ENCODE results near the gene PPM1M.

The PPM1M gene

GRCh38 chr3:52216585-52217408, 28.8 kb upstream of the PPM1M start:
- no peak for DNase-seq (ENCODE audit: low spot score)

DNA sequence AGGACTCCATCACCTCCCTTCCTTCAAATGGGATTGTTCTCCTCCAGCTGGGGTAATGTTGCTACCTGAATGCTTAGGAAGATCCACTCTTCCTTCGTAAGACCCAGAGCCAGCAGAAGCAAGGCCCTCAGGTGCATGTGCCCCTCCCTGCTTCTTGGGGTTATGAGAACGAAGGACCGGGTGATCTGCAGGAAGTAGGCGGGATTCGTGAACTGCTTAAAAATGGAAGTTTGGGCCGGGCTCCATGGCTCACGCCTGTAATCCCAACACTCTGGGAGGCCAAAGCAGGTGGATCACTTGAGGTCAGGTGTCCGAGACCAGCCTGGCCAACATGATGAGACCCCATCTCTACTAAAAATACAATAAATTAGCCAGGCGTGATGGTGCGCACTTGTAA, 28.2 kb upstream of the PPM1M start:
- DNase-seq (ENCODE audit: low spot score) = no peak

- DNase-seq (ENCODE audit: low spot score) = no peak
Measured at GRCh38 chr3:52218026-52218425, 27.5 kb upstream of the PPM1M start.

DNA sequence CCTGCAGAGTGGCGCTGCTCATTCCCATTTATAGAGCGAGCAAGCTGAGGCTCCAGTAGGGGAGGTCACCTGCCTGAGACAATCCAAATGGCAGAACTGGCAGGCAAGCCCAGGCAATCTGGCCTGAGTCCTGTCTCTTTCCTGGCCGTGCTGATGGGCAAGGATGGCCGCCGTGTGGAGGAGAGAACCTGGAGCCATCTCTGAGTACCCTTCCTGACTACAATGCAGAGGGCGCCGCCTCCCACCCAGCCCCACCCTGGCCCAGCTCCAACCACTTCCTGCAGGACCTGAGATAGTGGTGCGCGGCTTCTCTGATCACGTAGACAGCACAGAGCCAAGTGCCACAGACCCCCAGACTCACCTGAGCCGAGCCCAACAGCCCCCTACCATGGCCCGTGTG, 27.1 kb upstream of the PPM1M start:
- DNase-seq (ENCODE audit: low spot score) = no peak

DNA sequence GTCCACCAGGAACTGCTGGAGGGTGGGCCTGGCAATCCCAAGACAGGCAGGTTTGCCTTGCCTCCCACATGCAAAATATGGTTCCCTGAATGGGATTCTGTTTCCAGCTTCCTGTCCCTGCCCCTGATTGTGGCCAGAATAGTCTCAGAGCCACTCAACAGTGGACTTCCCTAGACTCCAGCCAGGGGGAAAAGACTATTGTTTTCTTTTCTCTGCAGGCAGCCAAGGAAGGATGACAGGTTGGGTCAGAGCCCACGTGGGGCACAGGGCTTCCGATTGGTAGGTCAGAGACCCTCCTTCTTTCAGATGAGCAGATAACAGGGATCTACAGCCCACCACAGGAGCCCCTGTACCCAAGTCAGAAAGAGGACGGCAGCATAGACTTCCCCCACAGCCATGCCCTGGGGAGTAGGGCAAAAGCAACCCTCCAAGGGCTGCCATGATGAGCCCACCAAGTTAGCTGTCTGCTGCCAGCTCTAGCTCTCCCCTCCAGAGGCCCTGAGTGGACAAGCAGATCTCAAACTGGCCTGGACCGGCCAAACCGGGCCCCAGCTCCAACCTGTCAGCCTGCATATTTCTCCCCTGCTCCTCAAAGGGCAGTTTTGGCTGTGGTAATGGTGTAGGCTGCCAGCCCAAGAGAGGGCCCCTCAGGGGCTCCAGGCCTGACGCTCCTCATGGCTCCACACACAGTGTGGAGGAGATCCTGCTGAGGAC, 26.5 kb upstream of the PPM1M start:
- DNase-seq (ENCODE audit: low spot score) = no peak

DNA sequence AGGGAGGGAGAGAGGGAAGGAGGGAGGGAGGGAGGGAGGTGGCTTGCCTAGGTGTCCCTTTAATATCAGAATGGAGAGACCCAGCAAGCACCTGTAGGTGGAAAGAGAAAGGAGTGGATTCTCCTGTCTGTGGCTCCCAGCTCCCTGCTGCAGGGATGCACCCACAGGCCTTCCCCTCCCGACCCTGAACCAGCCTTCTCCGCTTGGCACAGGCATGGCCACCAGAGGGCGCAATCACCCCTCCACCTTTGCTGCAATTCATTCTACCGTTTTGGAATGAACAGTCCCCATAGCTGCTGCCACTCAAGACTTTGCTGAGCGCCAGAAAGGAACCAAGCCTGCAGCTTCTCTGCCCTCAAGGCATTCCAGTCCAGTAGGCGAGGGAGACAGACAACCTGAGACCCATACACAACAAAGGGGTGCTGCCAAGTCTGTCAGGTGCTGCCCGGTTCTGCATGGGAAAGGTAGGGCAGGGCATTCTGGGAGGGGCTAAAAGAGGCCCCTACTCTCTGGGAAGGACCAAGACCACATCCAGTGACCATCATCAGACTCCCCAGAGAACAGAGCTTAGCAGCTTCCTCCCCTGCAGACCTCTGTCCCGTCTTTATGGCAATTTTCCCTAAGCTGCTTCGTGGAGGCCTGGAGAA, 25.1 kb upstream of the PPM1M start:
- peak; percentile 96 for DNase-seq (ENCODE audit: low spot score)

DNA sequence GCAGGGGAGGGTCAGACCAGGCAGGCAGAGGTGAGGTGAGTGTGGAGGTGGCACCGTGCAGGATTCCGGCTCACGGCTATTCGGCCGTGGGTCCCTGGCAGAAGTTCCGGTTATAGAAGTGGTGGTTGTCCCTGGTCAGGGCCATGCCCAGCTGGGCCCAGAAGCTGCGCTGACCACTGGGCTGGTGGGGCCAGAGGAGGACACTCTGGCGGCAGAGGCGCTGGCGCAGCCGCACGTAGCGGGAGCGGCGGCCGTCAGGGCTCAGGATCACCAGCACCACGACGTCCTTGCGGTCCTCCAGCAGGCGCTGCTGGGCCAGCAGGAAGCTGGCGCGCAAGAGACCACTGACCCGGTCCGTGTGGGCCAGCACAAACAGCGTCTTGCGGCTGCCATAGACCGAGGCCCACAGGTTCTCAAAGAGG, 24.4 kb upstream of the PPM1M start:
- no peak for DNase-seq (ENCODE audit: low spot score)

GRCh38 chr3:52221563-52222318, 23.8 kb upstream of the PPM1M start:
- DNase-seq (ENCODE audit: low spot score) = no peak

DNA sequence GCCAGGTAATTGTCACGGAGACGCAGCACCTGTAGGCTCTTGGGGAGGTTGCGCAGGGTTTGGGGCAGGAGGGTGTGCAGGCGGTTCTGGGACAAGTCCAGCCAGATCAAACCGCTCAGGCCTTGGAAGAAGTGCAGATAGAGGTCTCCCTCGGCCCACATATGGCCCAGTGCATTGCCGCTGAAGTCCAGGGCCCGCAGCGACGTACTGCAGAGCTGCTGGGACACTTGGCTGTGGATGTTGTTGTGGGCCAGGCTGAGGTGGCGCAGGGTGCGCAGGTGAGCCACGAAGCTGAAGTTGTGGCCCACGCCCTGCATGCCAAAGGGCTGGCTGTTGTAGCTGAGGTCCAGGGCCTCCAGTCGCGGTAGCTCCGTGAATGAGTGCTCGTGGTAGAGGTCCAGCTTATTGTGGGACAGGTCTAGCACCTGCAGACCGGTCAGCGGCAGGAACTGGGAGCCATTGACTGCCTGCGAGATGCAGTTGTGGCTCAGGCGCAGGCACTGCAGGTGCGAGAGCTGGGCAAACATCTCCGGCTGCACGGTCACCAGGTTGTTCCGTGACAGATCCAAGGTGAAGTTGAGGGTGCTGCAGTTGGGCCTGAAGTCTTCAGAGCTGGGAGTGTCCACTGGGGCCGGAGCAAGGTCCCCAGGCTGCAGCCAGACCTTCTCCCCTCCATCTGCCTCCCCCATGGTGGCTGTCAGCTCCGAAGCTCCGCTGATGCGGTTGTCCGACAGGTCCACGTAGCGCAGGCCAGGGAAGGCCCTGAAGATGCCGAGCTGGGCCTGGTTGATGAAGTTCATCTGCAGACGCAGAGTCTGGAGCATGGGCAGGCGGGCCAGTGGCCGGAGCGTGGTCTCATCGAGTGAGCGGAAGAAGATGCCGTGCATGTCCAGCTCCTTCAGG, 23.0 kb upstream of the PPM1M start:
- DNase-seq (ENCODE audit: low spot score) = no peak

DNA sequence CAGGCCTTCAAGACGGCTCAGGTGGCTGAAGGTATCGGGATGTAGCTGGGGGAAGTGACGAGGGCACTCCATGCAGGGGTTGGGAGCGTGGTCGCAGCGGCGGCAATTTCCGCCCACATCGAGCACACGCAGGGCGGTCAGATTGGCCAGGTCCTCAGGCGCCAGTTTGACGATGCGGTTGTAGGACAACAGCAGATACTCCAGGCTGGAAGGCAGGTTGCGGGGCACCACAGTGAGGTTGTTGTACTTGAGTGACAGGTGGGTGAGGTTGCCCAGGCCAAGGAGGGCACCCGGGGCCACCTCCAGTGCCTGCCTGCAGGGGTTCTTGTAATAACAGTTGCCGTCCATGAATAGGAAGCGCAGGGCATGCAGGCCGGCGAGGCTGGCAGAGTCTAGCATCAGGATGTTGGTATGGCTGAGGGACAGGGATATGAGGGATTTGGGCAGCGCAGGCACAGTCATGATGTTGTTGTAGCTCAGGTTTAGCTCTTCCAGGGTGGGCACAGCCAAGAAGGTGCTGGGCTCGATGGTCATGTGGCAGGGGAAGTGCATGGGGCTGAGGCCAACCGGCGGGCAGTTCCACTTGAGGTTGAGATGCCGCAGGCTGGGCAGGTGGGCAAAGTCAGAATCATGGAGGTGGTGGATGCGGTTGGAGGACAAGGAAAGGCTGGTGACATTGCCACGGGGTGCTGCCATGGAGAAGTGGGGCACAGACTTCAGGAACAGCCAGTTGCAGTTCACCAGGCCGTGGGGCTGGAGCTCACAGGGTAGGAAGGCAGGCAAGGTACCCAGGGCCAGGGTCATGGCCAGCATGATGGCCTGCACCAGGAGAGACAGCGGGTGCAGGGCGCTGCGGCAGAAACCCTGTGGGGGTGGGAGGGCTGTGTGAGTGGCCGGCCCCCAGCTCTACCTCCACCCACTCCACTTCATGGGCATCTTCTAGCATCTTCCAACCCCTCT, 21.8 kb upstream of the PPM1M start:
- no peak for DNase-seq (ENCODE audit: low spot score)

DNA sequence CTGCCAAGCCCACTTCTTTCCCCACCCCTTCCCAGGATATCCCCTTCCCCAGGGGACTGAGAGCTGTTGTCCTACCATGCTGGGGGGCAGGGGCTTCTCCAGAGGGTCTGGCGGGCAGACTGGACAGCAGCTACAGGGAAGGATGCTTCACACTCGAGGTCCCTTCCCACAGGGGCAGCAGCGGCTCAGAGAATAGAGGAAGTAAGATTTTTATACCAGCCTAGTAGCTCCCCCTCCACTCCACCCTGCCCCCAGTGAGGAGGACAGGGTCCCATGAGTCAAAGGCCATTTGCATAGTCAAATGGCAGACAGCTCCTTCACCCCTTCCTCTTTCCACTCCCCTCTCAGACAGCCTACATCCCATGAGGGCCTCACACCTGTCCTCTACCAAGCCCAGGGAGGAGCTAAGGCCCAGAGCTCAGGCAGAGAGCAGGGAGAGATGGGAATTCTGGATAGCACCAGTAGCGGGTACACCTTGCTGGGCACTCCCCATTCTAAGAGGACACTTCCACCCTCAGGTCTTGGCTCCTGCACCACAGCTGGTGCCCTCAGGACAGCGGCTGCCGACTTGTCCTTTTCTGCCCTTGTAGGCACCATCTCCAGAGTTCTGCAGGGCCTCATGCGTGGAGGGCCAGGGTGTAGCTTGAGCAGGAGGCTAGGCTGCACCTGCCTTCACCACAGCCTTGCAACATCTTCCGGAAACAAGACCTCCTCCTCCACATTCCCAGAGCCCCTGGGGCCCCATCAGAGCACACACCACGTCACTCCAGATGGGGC, 19.9 kb upstream of the PPM1M start, which contains the start of gene TLR9:
Gene TLR9 (minus strand): TSS at position 194 of the 777 bp plus-strand sequence. CDS start 116 bp downstream, at position 78.
- DNase-seq (ENCODE audit: low spot score) = no peak

DNA sequence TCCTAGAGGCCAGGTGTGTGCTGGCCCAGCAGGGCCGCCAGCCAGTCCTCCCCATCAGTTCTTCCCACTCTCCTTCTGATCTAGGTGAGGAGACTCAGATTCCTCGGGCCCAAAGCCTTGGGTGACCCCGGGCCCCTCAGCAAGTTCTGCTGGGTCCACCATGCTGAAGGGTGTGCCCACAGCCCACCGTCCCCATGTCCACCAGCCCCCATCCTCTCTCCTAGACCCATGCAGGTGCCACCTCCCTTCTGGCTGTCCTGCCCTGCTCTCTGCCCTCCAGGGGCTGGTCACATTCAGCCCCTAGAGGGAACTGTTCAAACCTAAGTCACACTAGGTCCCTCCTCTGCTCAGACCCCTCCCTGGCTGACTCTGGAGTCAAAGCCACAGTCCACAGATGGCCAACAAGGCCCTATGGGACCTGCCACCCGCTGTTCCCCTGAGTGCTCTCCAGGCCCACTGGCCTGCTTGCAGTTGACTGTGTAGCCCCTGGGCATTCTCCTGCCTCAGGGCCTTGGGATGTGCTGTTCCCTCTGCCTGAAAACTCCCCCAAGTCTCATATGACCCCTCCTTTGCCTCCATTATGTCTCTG, 19.2 kb upstream of the PPM1M start:
- DNase-seq (ENCODE audit: low spot score) = no peak

DNA sequence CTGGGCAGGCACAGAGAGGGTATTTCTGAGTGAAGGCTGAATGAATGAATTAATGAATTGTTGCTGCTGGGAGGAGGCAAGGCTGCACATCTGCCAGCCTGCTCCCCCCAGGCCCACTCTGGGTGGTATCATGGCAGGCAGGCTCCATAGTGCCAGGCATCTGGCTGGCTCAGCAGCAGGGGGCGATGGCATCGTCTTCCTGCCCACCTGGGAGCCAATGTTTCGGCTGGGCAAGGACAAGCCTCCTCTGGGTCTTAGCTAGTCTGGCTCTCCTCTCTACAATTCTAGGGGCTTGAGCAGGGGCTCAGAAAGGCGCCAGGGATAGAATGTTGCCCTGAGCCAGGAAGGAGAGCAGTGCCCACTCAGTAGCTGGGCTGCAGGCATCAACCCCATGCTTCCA, 18.4 kb upstream of the PPM1M start:
- no peak for DNase-seq (ENCODE audit: low spot score)

DNA sequence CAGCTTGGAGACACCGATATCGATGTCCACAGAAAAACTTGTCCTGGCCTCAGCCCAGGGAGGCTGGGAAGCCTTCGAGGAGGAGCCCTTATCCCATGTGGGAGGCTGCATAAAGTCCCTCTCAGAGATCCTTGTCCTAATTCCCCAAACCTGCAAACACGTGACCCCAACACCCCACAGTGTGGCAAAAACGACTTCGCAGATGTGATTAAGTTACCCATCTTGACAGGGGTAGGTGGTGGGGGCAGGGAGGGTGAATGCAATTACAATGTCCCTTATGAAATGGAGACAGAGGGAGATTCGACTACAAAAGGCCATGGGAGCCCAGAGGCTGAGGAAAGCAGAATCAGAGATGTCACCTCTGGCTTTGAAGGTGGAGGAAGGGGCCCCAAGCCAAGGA, 17.8 kb upstream of the PPM1M start:
- no peak for DNase-seq (ENCODE audit: low spot score)

GRCh38 chr3:52228266-52228665, 17.3 kb upstream of the PPM1M start:
- no peak for DNase-seq (ENCODE audit: low spot score)

DNA sequence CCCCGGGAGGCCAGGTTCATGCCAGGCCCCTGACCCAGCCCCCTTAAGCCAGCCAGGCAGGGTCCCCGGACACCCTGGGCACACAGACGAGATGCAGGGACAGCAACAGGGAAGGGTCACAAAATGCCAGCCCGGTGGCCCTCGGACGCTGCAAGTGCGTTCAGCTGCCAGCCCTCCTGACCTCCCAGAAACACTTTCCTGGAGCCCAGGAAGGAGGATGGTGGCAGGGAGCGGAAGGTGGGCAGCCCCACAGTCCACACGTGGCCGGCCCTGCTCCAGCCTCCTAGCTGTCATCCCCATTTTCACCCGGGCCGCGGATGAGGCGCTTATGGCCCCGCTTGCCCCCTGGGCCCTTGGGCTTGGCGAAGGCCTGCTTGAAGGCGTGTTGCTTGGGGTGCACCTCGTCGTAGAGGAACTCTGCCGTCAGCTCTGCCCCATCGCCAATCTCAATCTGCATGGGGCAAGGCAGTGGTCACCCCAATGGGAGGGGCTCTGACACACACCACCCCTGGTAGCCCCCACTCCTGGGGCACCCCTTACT, 16.7 kb upstream of the PPM1M start:
- DNase-seq (ENCODE audit: low spot score) = no peak

DNA sequence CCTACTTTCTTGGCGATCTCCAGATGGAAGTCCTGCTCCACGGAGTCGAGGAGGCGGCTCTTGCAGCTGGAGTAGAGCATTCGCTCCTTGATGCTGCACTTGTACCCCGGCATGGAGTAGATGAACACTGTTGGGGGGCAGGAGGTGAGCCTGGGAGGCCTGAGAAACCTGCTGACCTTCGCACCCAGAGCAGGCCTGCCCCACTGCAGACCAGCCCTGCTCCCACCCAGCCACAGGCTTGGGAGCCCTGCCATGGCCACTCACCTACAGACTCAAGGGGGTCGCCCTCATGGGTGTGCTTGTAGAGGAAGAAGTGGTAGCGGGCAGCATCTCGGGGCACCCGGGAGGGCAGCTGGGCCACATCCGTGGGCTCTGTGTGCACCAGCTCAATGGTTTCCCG, 15.9 kb upstream of the PPM1M start:
- no peak for DNase-seq (ENCODE audit: low spot score)

DNA sequence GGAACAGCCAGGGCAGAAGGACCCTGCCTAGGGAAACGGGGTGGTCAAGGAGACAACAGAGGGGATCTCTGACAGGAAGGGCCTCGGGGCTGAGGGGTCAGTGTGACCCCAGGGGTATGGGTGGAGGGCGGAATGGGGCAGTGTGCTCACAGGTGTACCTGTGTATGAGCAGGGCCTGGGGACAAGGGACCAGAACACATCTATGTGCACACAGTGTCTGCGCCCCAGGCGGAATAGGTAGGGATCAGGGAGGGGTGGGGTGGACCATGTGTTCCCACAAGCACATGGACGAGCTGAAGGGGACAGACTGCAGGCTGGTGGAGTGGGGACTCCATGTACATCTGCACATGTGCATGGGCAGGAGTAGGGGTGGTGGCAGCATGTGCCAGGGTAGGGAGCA, 15.1 kb upstream of the PPM1M start:
- no peak for DNase-seq (ENCODE audit: low spot score)

Measured in HuH-7 (cell line).